Glutamatergic neuron (in vitro differentiated cells): ENCODE data around the gene CAP2. TPM values are rescaled to one million over a fixed set of nuclear protein-coding genes. Genes with fewer than 3 reads are reported as not detected.
"Not testable (repeated sequence)": the region's sequence is repeated elsewhere in the genome, so short reads cannot be mapped to it uniquely, and the experiment has no call there.

Experiments
- DNase-seq: peaks from one replicate; pipeline ENCODE4 v3.0.0; 2022
- H3K27ac Mint-ChIP-seq: one replicate; pipeline ENCODE4 v1.8.0; 2020; ENCODE audit warnings: mild to moderate bottlenecking, mixed read lengths, inconsistent platforms; ENCODE audit not compliant: unreplicated experiment
- H3K27me3 Mint-ChIP-seq: one replicate; pipeline ENCODE4 v1.8.0; 2020; ENCODE audit warnings: mild to moderate bottlenecking, moderate library complexity, mixed read lengths, inconsistent platforms; ENCODE audit not compliant: unreplicated experiment
- H3K36me3 Mint-ChIP-seq: one replicate; pipeline ENCODE4 v1.8.0; 2020; ENCODE audit warnings: mild to moderate bottlenecking, mixed read lengths, inconsistent platforms; ENCODE audit not compliant: unreplicated experiment
- H3K4me1 Mint-ChIP-seq: one replicate; pipeline ENCODE4 v1.8.0; 2020; ENCODE audit warnings: mild to moderate bottlenecking, low read depth, mixed read lengths, inconsistent platforms; ENCODE audit not compliant: unreplicated experiment
- H3K4me3 Mint-ChIP-seq: one replicate; pipeline ENCODE4 v1.8.0; 2020; ENCODE audit warnings: mild to moderate bottlenecking, mixed read lengths, inconsistent platforms; ENCODE audit not compliant: unreplicated experiment
- H3K9me3 Mint-ChIP-seq: one replicate; pipeline ENCODE4 v1.8.0; 2020; ENCODE audit warnings: mild to moderate bottlenecking, moderate library complexity, mixed read lengths, inconsistent platforms; ENCODE audit not compliant: unreplicated experiment
- CTCF ChIP-seq: fragments of 200-600 bp; sonication (generic); IDR thresholded peaks from one replicate; pipeline ENCODE4 v1.5.0; 2021; ENCODE audit not compliant: partially characterized antibody, unreplicated experiment
- total RNA-seq: library from RNA; stranded (reverse); fragmentation: NEBNext Ultra II Directional; extraction: Animal tissue kit (Norgen Biotek cat#: 25700); gene quantifications from one replicate; pipeline ENCODE4 v1.2.1, GENCODE V29; 2021; ENCODE audit not compliant: unreplicated experiment

CAP2 gene
- total RNA-seq, 1 donor from 2014 or later, result 24.4 TPM

- Mint-ChIP-seq H3K4me1 (peaks cover 2% of the 10 kb centered on the region), H3K27me3 (peaks cover 7% of the 10 kb centered on the region), H3K4me3 (no peak overlapping the region), H3K27ac (no peak overlapping the region), H3K36me3 (peaks cover 5% of the 10 kb centered on the region), H3K9me3 (peaks cover 5% of the 10 kb centered on the region)
- no peak for TF ChIP-seq CTCF
- DNase-seq, result no peak
These were observed 1.7 kb downstream of the CAP2 start for GRCh38 chr6:17395112-17395511.

- Mint-ChIP-seq H3K9me3 (peaks cover 5% of the 10 kb centered on the region), H3K4me3 (no peak overlapping the region), H3K36me3 (peaks cover 5% of the 10 kb centered on the region), H3K27ac (no peak overlapping the region), H3K27me3 (peaks cover 7% of the 10 kb centered on the region), H3K4me1 (peaks cover 2% of the 10 kb centered on the region)
- no peak for TF ChIP-seq CTCF
- DNase-seq, result no peak
These were observed 2.9 kb downstream of the CAP2 start for GRCh38 chr6:17396256-17396655.

GRCh38 chr6:17397764-17398194, 4.4 kb downstream of the CAP2 start:
- H3K27me3 Mint-ChIP-seq, result peaks cover 7% of the 10 kb centered on the region
- DNase-seq, result no peak
- no peak for TF ChIP-seq CTCF
- H3K9me3 Mint-ChIP-seq, result peaks cover 5% of the 10 kb centered on the region
- H3K36me3 Mint-ChIP-seq, result peaks cover 5% of the 10 kb centered on the region
- H3K27ac Mint-ChIP-seq, result no peak overlapping the region
- peaks cover 2% of the 10 kb centered on the region for H3K4me1 Mint-ChIP-seq
- H3K4me3 Mint-ChIP-seq, result no peak overlapping the region

- H3K27ac Mint-ChIP-seq, H3K9me3 Mint-ChIP-seq, H3K4me1 Mint-ChIP-seq, H3K36me3 Mint-ChIP-seq, H3K27me3 Mint-ChIP-seq, DNase-seq, H3K4me3 Mint-ChIP-seq: not testable (repeated sequence)
These were observed 12.0 kb downstream of the CAP2 start for GRCh38 chr6:17405181-17405943.

- H3K4me1 Mint-ChIP-seq, result no peaks in the 10 kb centered on the region
- H3K36me3 Mint-ChIP-seq, result peaks cover 7% of the 10 kb centered on the region
- H3K9me3 Mint-ChIP-seq, result peaks cover 3% of the 10 kb centered on the region
- H3K27me3 Mint-ChIP-seq, result peaks cover 2% of the 10 kb centered on the region
- DNase-seq, result no peak
- no peak overlapping the region for H3K27ac Mint-ChIP-seq
- no peak for TF ChIP-seq CTCF
- no peak overlapping the region for H3K4me3 Mint-ChIP-seq
These were observed 12.5 kb downstream of the CAP2 start for GRCh38 chr6:17405944-17406245.
